Thymus (tissue), 11 donors: ENCODE measurements around the gene ERBIN. TPM values are rescaled to one million over a fixed set of nuclear protein-coding genes. Genes with fewer than 3 reads are reported as not detected.
"Not testable (repeated sequence)": the region's sequence is repeated elsewhere in the genome, so short reads cannot be mapped to it uniquely, and the experiment has no call there.

ENCODE experiments used
- DNase-seq, 9 donors: peaks; one replicate each; pipeline ENCODE4 v3.0.0-alpha.2; 2013; ENCODE audit warnings: low spot score in 9 of 9, low read depth in 6 of 9, missing footprints in 1 of 9
- H3K27ac ChIP-seq, 2 donors: one replicate each; pipeline ENCODE4 v1.5.1; 2013; ENCODE audit warnings: control low read depth in 1 of 2, low read depth in 1 of 2, low read length in 1 of 2, mild to moderate bottlenecking in 1 of 2, moderate library complexity in 1 of 2
- H3K27me3 ChIP-seq, 2 donors: one replicate each; pipeline ENCODE4 v1.5.1; 2013; ENCODE audit warnings: low read length in 1 of 2; ENCODE audit not compliant: control insufficient read depth in 2 of 2, insufficient read depth in 1 of 2
- H3K36me3 ChIP-seq, 2 donors: one replicate each; pipeline ENCODE4 v1.5.1; 2013; ENCODE audit warnings: low read length in 1 of 2, mild to moderate bottlenecking in 1 of 2, moderate library complexity in 1 of 2; ENCODE audit not compliant: control insufficient read depth in 2 of 2, insufficient read depth in 2 of 2
- H3K4me1 ChIP-seq, 2 donors: one replicate each; pipeline ENCODE4 v1.5.1; 2013; ENCODE audit warnings: low read length in 2 of 2; ENCODE audit not compliant: control insufficient read depth in 2 of 2, insufficient read depth in 2 of 2
- H3K4me3 ChIP-seq, 2 donors: one replicate each; pipeline ENCODE4 v1.5.1; 2013; ENCODE audit warnings: low read length in 2 of 2, control low read depth in 1 of 2, mild to moderate bottlenecking in 1 of 2
- H3K9me3 ChIP-seq, 2 donors: one replicate each; pipeline ENCODE4 v1.5.1; 2013; ENCODE audit warnings: low read length in 1 of 2, mild to moderate bottlenecking in 1 of 2; ENCODE audit not compliant: control insufficient read depth in 2 of 2, insufficient read depth in 1 of 2
- WGBS: extraction: QIAGEN DNeasy Blood & Tissue Kit; methylation state at CpG from one replicate; pipeline ENCODE4 v1.1.7; 2013; 5-methylcytosine and 5-hydroxymethylcytosine counted together
- polyA plus RNA-seq: library from polyadenylated mRNA; stranded (reverse); fragments of 200-250 nt; gene quantifications from one replicate; pipeline ENCODE4 v1.2.3, GENCODE V29; 2013
- total RNA-seq: library from RNA; stranded (reverse); fragments of 120-200 nt; gene quantifications from one replicate; pipeline ENCODE4 v1.2.4, GENCODE V29; 2013
- donor health status: healthy.

Gene ERBIN
- total and polyA plus RNA-seq, 2 donors, result 45.0 to 75.8 TPM

- Histone ChIP-seq H3K4me3 (no peak overlapping the region), H3K36me3 (peaks cover 2 to 7% of the 10 kb centered on the region in 2 donors), H3K27me3 (no peaks in the 10 kb centered on the region), H3K9me3 (peaks cover 0 to 12% of the 10 kb centered on the region in 2 donors), H3K27ac (no peak overlapping the region), H3K4me1 (peaks cover 0 to under 1% of the 10 kb centered on the region in 2 donors)
- WGBS, result 97% methylated on average over 5 of the region's 5 CpGs
- DNase-seq, result no peak
These were observed 11.9 kb downstream of the ERBIN start for GRCh38 chr5:65938256-65938655.

- no peak overlapping the region for H3K27ac ChIP-seq
- no peak overlapping the region for H3K4me3 ChIP-seq
- H3K36me3 ChIP-seq, result peaks cover 1 to 3% of the 10 kb centered on the region in 2 donors
- 98% methylated on average over 5 of the region's 5 CpGs for WGBS
- no peak for DNase-seq
- H3K9me3 ChIP-seq, result peaks cover 0 to 7% of the 10 kb centered on the region in 2 donors
- H3K4me1 ChIP-seq, result no peaks in the 10 kb centered on the region
- no peaks in the 10 kb centered on the region for H3K27me3 ChIP-seq
These were observed 17.4 kb downstream of the ERBIN start for GRCh38 chr5:65943771-65944170.

- no peak overlapping the region for H3K27ac ChIP-seq
- 100% methylated on average over 2 of the region's 2 CpGs for WGBS
- peaks cover 0 to 3% of the 10 kb centered on the region in 2 donors for H3K36me3 ChIP-seq
- H3K4me3 ChIP-seq, result no peak overlapping the region
- H3K27me3 ChIP-seq, result no peaks in the 10 kb centered on the region
- H3K9me3 ChIP-seq, result no peaks in the 10 kb centered on the region
- no peaks in the 10 kb centered on the region for H3K4me1 ChIP-seq
- no peak for DNase-seq
These were observed 19.9 kb downstream of the ERBIN start for GRCh38 chr5:65946198-65946745.

- Histone ChIP-seq H3K27ac (no peak overlapping the region), H3K36me3 (peaks cover 0 to 3% of the 10 kb centered on the region in 2 donors), H3K4me3 (no peak overlapping the region), H3K4me1 (no peaks in the 10 kb centered on the region), H3K27me3 (no peaks in the 10 kb centered on the region), H3K9me3 (no peaks in the 10 kb centered on the region)
- over 99% methylated on average over 4 of the region's 4 CpGs for WGBS
- DNase-seq, result no peak
These were observed 21.9 kb downstream of the ERBIN start for GRCh38 chr5:65948115-65948747.

- Histone ChIP-seq H3K4me1 (no peaks in the 10 kb centered on the region), H3K27me3 (no peaks in the 10 kb centered on the region), H3K36me3 (no peaks in the 10 kb centered on the region), H3K4me3 (no peak overlapping the region), H3K27ac (no peak overlapping the region), H3K9me3 (no peaks in the 10 kb centered on the region)
- DNase-seq, result no peak
- WGBS, result 98% methylated on average over 3 of the region's 3 CpGs
These were observed 25.0 kb downstream of the ERBIN start for GRCh38 chr5:65951330-65951729.

- DNase-seq, result no peak
- no peak overlapping the region for H3K27ac ChIP-seq
- no peaks in the 10 kb centered on the region for H3K4me1 ChIP-seq
- WGBS, result 98% methylated on average over 1 of the region's 1 CpG
- H3K27me3 ChIP-seq, result no peaks in the 10 kb centered on the region
- H3K4me3 ChIP-seq, result no peak overlapping the region
- no peaks in the 10 kb centered on the region for H3K36me3 ChIP-seq
- no peaks in the 10 kb centered on the region for H3K9me3 ChIP-seq
These were observed 25.9 kb downstream of the ERBIN start for GRCh38 chr5:65952259-65952658.

GRCh38 chr5:65954200-65954599 lies 27.8 kb downstream of the ERBIN start:
- H3K4me3 ChIP-seq, result no peak overlapping the region

GRCh38 chr5:65955746-65956145 lies 29.4 kb downstream of the ERBIN start:
- Histone ChIP-seq H3K27me3 (no peaks in the 10 kb centered on the region), H3K4me3 (no peak overlapping the region), H3K9me3 (peaks cover 0 to 3% of the 10 kb centered on the region in 2 donors), H3K36me3 (no peaks in the 10 kb centered on the region), H3K27ac (no peak overlapping the region), H3K4me1 (no peaks in the 10 kb centered on the region)
- 95% methylated on average over 3 of the region's 3 CpGs for WGBS
- DNase-seq, result no peak

More at GRCh38 chr5:65954200-65954599, 27.8 kb downstream of the ERBIN start:
- no peaks in the 10 kb centered on the region for H3K36me3 ChIP-seq
- H3K4me1 ChIP-seq, result no peaks in the 10 kb centered on the region
- WGBS, result over 99% methylated on average over 3 of the region's 3 CpGs
- no peak overlapping the region for H3K27ac ChIP-seq
- DNase-seq, result no peak
- H3K9me3 ChIP-seq, result peaks cover 0 to 3% of the 10 kb centered on the region in 2 donors
- no peaks in the 10 kb centered on the region for H3K27me3 ChIP-seq

- WGBS, result 98% methylated on average over 30 of the region's 30 CpGs
- not testable (repeated sequence) for DNase-seq
These were observed 31.3 kb downstream of the ERBIN start for GRCh38 chr5:65957703-65958102.

More at GRCh38 chr5:65957703-65958102, 31.3 kb downstream of the ERBIN start:
- H3K36me3 ChIP-seq, H3K4me1 ChIP-seq, H3K9me3 ChIP-seq, H3K27me3 ChIP-seq, H3K27ac ChIP-seq, H3K4me3 ChIP-seq: not testable (repeated sequence)
